Stomach (tissue), 9 donors: ENCODE data around the gene BLVRA. TPM values are rescaled to one million over a fixed set of nuclear protein-coding genes. Genes with fewer than 3 reads are reported as not detected.

Source experiments
- DNase-seq, 2 donors: peaks; one replicate each; pipeline versions ENCODE4 v3.0.0 to v3.0.0-alpha.2; 2013 to 2019
- H3K27ac ChIP-seq, 5 donors: fragments of 200-600 bp in 4 of 5; sonication (generic) in 4 of 5; one replicate each; pipeline ENCODE4 v1.5.1; 2013 to 2019; ENCODE audit warnings: mild to moderate bottlenecking in 1 of 5, moderate library complexity in 1 of 5
- H3K27me3 ChIP-seq, 3 donors: fragments of 200-600 bp; sonication (generic); one replicate each; pipeline ENCODE4 v1.5.1; 2017 to 2019; ENCODE audit warnings: mixed run types in 1 of 3
- H3K36me3 ChIP-seq, 4 donors: fragments of 200-600 bp; sonication (generic); 1 replicate in 3 of 4; 2 replicates in 1 of 4; pipeline ENCODE4 v1.5.1; 2016 to 2019
- H3K4me1 ChIP-seq, 4 donors: fragments of 200-600 bp; sonication (generic); one replicate each; pipeline ENCODE4 v1.5.1; 2016 to 2019
- H3K4me3 ChIP-seq, 4 donors: fragments of 200-600 bp; sonication (generic) in 3 of 4; one replicate each; pipeline ENCODE4 v1.5.1; 2016 to 2019; ENCODE audit warnings: mild to moderate bottlenecking in 1 of 4
- H3K9me3 ChIP-seq, 4 donors: fragments of 200-600 bp; sonication (generic); one replicate each; pipeline ENCODE4 v1.5.1; 2016 to 2019
- EP300 ChIP-seq: sonication (generic); formaldehyde crosslinking; IDR thresholded peaks from one replicate; pipeline ENCODE4 v1.6.1; 2017; ENCODE audit warnings: antibody characterized with exemption
- POLR2A ChIP-seq, 4 donors: fragments of 450-650 bp; IDR thresholded peaks; one replicate each; pipeline ENCODE4 v1.6.1; 2016; ENCODE audit warnings: antibody characterized with exemption in 4 of 4, control low read depth in 2 of 4, mild to moderate bottlenecking in 1 of 4, moderate library complexity in 1 of 4
- POLR2AphosphoS5 ChIP-seq, 3 donors: sonication (generic); formaldehyde crosslinking; IDR thresholded peaks; one replicate each; pipeline ENCODE4 v1.6.1; 2016; ENCODE audit warnings: antibody characterized with exemption in 3 of 3
- WGBS, 5 donors: extraction: QIAGEN DNeasy Blood & Tissue Kit in 3 of 5; methylation state at CpG; one replicate each; pipeline versions ENCODE4 v1.1.5 to v1.1.7; 2013 to 2018; 5-methylcytosine and 5-hydroxymethylcytosine counted together
- intact Hi-C: fragments of 100-400 bp; cut with DNase I; formaldehyde crosslinking; loops from one replicate; pipeline ENCODE4 v1.15.1; 2023; ENCODE audit warnings: low total_unique reads
- polyA plus RNA-seq, 3 donors: library from polyadenylated mRNA; stranded (reverse); fragments of 200-250 nt; gene quantifications; one replicate each; pipeline ENCODE4 v1.2.3, GENCODE V29; 2013
- total RNA-seq, 5 donors: library from RNA; depleted of rRNA; stranded (reverse); fragments of >200 nt; gene quantifications; one replicate each; pipeline versions ENCODE4 v1.1.0 to v1.2.3, GENCODE V29; 2014 to 2016
- TF ChIP-seq, protein P1 (sequence below), 7 experiments: fragments of 450-650 bp in 4 of 7; fragments of 200-600 bp in 3 of 7; sonication (generic) in 3 of 7; IDR thresholded peaks; one replicate each; pipeline ENCODE4 v1.5.1; 2016 to 2019; ENCODE audit warnings: antibody characterized with exemption in 7 of 7, control low read depth in 2 of 7, mild to moderate bottlenecking in 1 of 7
- donor health status: healthy with polysubstance abuse.
- donor health status: Bipolar disorder and iron deficiency.
- donor health status: healthy.

The BLVRA gene
- total and polyA plus RNA-seq, 8 donors: 15.2 to 67.1 (median 46.4) TPM

DNA sequence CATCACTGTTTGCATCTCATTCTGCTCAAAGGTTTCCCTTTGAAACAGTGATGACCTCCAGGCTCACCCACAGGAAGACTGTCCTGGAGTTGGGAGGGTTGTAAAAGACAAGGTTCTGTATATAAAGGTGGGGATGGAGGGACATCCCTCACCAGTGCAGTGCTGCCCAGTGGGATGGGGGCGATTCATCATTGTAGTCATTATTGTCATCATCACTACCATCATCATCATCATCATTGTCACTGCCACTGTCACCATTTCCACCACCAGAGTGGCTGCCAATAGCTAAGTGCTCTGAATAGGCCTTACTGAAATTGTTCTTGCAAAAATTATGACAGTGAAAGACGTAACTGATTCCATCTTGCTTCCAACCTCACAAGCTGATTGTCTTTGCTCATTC is 86.2 kb downstream of the BLVRA start:
- no peak overlapping the region for H3K27ac ChIP-seq
- H3K27me3 ChIP-seq: peaks cover 0 to 11% (median 0%) of the 10 kb centered on the region in 3 donors
- TF ChIP-seq EP300: no peak
- TF ChIP-seq POLR2A (IDR thresholded peaks at IDR 0.05): no peak
- 68 to 94% (median 83%) methylated on average over 2 of the region's 2 CpGs for WGBS, 5 donors
- DNase-seq: no peak
- no peaks in the 10 kb centered on the region for H3K9me3 ChIP-seq
- H3K4me3 ChIP-seq: no peak overlapping the region
- intact Hi-C loops: no loop called here
- no peaks in the 10 kb centered on the region for H3K4me1 ChIP-seq
- H3K36me3 ChIP-seq: no peaks in the 10 kb centered on the region

DNA sequence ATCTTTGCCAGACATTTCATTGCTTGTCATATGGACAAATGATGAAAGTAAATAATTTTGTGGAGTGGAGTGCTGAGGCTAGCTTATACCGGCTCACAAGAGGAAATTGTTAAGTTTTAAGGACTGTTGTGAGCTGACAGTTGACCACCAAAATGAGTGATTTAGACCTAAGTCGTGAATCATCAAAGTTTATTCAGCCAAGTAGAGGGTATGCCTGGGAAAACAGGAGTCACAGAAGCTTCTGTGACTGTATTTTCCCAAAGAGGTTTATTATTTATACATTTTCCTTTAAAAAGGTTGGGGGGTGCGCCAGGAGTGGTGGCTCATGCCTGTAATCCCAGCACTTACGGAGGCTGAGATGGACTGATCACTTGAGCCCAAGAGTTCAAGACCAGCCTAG is 89.0 kb downstream of the BLVRA start:
- no peak overlapping the region for H3K4me3 ChIP-seq
- peaks cover 0 to 11% (median 0%) of the 10 kb centered on the region in 3 donors for H3K27me3 ChIP-seq
- intact Hi-C loops: no loop called here
- DNase-seq: no peak
- no peaks in the 10 kb centered on the region for H3K4me1 ChIP-seq
- 43 to 69% (median 58%) methylated on average over 3 to 4 of the region's 4 CpGs for WGBS, 5 donors
- TF ChIP-seq EP300: no peak
- TF ChIP-seq, protein P1, sequence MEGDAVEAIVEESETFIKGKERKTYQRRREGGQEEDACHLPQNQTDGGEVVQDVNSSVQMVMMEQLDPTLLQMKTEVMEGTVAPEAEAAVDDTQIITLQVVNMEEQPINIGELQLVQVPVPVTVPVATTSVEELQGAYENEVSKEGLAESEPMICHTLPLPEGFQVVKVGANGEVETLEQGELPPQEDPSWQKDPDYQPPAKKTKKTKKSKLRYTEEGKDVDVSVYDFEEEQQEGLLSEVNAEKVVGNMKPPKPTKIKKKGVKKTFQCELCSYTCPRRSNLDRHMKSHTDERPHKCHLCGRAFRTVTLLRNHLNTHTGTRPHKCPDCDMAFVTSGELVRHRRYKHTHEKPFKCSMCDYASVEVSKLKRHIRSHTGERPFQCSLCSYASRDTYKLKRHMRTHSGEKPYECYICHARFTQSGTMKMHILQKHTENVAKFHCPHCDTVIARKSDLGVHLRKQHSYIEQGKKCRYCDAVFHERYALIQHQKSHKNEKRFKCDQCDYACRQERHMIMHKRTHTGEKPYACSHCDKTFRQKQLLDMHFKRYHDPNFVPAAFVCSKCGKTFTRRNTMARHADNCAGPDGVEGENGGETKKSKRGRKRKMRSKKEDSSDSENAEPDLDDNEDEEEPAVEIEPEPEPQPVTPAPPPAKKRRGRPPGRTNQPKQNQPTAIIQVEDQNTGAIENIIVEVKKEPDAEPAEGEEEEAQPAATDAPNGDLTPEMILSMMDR (IDR thresholded peaks at IDR 0.05): no peak
- H3K9me3 ChIP-seq: no peaks in the 10 kb centered on the region
- H3K36me3 ChIP-seq: no peaks in the 10 kb centered on the region
- H3K27ac ChIP-seq: no peak overlapping the region

DNA sequence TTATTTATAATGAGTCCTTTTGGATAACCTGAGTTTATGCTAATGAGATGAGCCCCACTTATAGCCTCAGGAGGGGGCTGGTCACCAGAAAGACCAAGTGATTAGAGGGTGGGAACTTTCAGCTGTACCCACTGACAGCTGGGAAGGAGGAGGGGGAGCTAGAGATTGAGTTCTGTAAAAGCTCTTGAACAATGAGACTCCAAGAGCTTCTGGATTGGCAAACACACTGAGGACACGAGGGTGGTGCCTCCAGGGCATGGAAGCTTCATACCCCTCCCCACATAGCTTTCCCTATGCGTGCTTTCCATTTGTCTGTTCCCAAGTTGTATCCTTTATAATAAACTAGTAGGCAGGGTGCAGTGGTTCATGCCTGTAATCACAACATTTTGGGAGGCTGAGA is 90.6 kb downstream of the BLVRA start:
- Histone ChIP-seq H3K27ac (no peak overlapping the region), H3K4me1 (no peaks in the 10 kb centered on the region), H3K9me3 (no peaks in the 10 kb centered on the region), H3K36me3 (no peaks in the 10 kb centered on the region), H3K4me3 (no peak overlapping the region), H3K27me3 (peaks cover 0 to 11% (median 0%) of the 10 kb centered on the region in 3 donors)
- intact Hi-C loops: no loop called here
- WGBS, 5 donors: 46 to 68% (median 58%) methylated on average over 2 of the region's 2 CpGs
- DNase-seq: no peak
- TF ChIP-seq EP300 (no peak), POLR2A (IDR thresholded peaks at IDR 0.05) (no peak), POLR2AphosphoS5 (IDR thresholded peaks at IDR 0.05) (no peak)
- TF ChIP-seq, protein P1 (IDR thresholded peaks at IDR 0.05): no peak

DNA sequence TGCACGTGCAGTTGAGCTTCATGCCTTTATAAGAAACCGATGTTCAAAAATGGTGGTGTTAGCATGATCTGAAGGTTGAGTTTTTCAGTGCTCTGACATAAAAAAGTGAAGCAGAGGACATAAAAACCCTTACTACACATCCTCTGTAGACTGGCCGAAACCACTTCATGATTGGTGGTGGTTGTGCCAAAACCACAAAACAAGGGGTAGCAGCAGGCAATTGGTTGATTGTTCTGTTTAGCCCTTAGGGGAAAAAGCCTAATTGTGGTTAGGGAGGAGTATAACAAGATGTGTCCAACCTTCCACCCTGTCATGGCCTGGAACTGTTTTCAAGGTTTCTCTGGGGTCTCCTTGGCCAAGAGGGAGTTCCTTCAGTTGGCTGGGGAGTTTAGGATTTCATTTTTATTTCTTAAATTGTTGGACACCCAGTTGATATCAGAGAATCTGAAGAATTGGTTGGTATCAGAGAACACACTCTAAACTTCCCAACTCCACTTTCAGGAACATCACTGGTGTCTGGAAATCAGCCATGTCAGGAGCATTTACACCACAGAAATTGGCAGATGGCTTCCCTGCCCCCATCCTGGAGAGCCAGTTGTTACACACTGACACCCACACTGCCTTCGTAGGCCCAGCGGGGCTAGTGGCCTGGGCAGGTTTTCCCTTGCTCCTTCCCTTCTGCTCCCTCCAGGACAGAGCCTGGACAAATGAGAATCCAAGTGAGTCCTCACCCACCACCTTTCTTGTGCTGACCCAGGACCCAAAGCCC is 92.1 kb downstream of the BLVRA start:
- no peaks in the 10 kb centered on the region for H3K9me3 ChIP-seq
- DNase-seq: no peak
- intact Hi-C loops: no loop called here
- WGBS, 5 donors: 90 to 92% (median 92%) methylated on average over 5 of the region's 5 CpGs
- H3K4me1 ChIP-seq: no peaks in the 10 kb centered on the region
- no peak overlapping the region for H3K27ac ChIP-seq
- TF ChIP-seq EP300 (no peak), POLR2A (IDR thresholded peaks at IDR 0.05) (no peak), POLR2AphosphoS5 (IDR thresholded peaks at IDR 0.05) (no peak)
- TF ChIP-seq, protein P1 (IDR thresholded peaks at IDR 0.05): no peak
- peaks cover 0 to 11% (median 0%) of the 10 kb centered on the region in 3 donors for H3K27me3 ChIP-seq
- H3K36me3 ChIP-seq: no peaks in the 10 kb centered on the region
- no peak overlapping the region for H3K4me3 ChIP-seq

DNA sequence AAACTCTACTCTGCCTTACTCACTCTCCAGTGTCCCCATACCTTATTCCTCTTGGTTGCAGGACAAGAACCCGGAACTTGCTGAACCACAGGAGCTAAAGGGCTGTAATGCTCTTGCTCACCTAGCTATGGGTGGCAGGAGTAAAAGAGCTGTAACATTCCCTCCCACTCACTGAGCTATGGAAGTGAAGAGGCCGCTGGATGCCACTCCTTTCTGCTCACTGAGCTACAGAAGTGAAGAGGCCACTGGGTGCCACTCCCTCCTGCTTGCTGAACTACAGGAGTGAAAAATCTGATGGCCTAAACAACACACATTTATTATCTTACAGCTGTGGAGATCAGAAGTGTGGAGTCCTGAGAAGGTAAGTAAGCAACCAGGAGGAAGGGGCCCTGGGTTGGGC is 93.3 kb downstream of the BLVRA start:
- intact Hi-C loops: no loop called here
- Histone ChIP-seq H3K4me3 (no peak overlapping the region), H3K27me3 (peaks cover 0 to 3% (median 0%) of the 10 kb centered on the region in 3 donors), H3K27ac (no peak overlapping the region), H3K9me3 (no peaks in the 10 kb centered on the region), H3K4me1 (no peaks in the 10 kb centered on the region), H3K36me3 (no peaks in the 10 kb centered on the region)
- DNase-seq: no peak
- 85 to 90% (median 86%) methylated on average over 2 of the region's 2 CpGs for WGBS, 5 donors
- TF ChIP-seq POLR2A (IDR thresholded peaks at IDR 0.05): no peak
- TF ChIP-seq POLR2AphosphoS5 (IDR thresholded peaks at IDR 0.05): no peak
- TF ChIP-seq EP300: no peak
- TF ChIP-seq, protein P1 (IDR thresholded peaks at IDR 0.05): no peak
